ENCODE data around the gene SLC37A1. TPM values are rescaled to one million over a fixed set of nuclear protein-coding genes. Genes with fewer than 3 reads are reported as not detected.

SLC37A1 gene
- total and polyA plus RNA-seq, 12 donors = 1.8 to 13.2 (median 5.5) TPM

DNA sequence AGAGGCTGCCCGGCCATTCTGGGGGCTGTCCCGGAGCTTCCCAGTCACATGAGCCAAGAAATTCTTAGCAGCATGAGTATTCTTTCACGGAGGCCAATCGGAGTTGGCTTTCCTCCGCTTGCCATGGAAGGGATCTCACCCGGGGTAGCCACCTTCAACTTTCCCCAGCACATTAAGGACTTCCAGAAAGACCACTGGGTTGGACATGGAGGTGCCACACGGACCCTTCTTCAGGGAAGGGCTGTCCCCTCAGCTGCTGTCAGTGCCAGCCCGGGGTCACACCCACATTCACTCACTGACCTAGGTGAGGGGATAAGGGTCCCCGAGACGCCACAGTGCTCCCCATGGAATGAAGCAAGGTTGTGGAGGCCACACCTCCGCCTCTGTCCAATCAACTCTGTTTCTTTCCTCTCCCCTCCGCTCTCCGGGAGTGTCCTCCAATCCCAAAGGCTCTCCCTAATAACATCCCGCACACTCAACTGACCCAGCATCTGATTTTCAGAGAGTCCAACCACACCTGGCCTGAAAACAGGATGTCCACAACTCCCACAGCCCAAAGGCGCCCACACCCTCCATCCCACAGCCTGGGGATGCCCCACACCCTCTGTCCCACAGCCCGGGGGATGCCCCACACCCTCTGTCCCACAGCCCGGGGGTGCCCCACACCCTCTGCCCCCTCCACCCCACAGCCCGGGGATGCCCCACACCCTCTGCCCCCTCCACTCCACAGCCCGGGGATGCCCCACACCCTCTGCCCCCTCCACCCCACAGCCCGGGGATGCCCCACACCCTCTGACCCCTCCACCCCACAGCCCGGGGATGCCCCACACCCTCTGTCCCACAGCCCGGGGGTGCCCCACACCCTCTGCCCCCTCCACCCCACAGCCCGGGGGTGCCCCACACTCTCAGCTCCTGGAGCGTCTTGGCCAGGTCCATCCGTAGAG lies 37.0 kb upstream of the SLC37A1 start:
- WGBS, 2 donors = 87 to 89% methylated on average over 24 to 25 of the region's 25 CpGs
- ATAC-seq (no peak), DNase-seq (no peak)
- peaks cover 0 to 4% (median 0%) of the 10 kb centered on the region in 7 donors for H3K27me3 ChIP-seq
- H3K27ac ChIP-seq = no peak overlapping the region
- no peaks in the 10 kb centered on the region for H3K36me3 ChIP-seq
- H3K9me3 ChIP-seq = no peaks in the 10 kb centered on the region
- intact Hi-C loops (cut with DNase I) = no loop called here
- peaks cover 0 to 10% (median 0%) of the 10 kb centered on the region in 9 donors for H3K4me1 ChIP-seq
- H3K4me3 ChIP-seq = no peak overlapping the region
- TF ChIP-seq, protein P1, sequence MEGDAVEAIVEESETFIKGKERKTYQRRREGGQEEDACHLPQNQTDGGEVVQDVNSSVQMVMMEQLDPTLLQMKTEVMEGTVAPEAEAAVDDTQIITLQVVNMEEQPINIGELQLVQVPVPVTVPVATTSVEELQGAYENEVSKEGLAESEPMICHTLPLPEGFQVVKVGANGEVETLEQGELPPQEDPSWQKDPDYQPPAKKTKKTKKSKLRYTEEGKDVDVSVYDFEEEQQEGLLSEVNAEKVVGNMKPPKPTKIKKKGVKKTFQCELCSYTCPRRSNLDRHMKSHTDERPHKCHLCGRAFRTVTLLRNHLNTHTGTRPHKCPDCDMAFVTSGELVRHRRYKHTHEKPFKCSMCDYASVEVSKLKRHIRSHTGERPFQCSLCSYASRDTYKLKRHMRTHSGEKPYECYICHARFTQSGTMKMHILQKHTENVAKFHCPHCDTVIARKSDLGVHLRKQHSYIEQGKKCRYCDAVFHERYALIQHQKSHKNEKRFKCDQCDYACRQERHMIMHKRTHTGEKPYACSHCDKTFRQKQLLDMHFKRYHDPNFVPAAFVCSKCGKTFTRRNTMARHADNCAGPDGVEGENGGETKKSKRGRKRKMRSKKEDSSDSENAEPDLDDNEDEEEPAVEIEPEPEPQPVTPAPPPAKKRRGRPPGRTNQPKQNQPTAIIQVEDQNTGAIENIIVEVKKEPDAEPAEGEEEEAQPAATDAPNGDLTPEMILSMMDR (IDR thresholded peaks at IDR 0.05) = no peak

DNA sequence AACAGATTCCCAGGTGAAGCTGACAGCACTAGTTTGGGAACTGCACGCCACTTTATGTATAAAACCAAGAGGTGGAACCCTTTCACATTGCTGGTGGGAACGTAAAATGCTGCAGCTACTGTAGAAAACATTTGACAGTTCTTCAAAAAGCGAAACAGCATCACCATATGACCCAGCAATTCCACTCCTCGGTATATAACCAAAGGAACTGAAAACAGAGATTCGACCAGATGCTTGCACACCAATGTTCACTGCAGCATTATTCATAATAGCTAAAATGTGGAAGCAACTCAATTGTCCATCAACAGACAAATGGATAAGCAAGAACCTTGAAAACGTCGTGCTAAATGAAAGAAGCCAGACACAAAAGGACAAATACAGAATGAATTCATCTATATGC lies 35.1 kb upstream of the SLC37A1 start:
- intact Hi-C loops (cut with DNase I) = no loop called here
- ATAC-seq = no peak
- Histone ChIP-seq H3K9me3 (no peaks in the 10 kb centered on the region), H3K36me3 (no peaks in the 10 kb centered on the region), H3K4me1 (peaks cover 0 to 8% (median 0%) of the 10 kb centered on the region in 9 donors), H3K27ac (no peak overlapping the region), H3K27me3 (peaks cover 0 to 4% (median 0%) of the 10 kb centered on the region in 7 donors), H3K4me3 (no peak overlapping the region)
- DNase-seq = no peak
- TF ChIP-seq, protein P1 (IDR thresholded peaks at IDR 0.05) = no peak
- WGBS, 2 donors = 85 to 86% methylated on average over 7 of the region's 7 CpGs

DNA sequence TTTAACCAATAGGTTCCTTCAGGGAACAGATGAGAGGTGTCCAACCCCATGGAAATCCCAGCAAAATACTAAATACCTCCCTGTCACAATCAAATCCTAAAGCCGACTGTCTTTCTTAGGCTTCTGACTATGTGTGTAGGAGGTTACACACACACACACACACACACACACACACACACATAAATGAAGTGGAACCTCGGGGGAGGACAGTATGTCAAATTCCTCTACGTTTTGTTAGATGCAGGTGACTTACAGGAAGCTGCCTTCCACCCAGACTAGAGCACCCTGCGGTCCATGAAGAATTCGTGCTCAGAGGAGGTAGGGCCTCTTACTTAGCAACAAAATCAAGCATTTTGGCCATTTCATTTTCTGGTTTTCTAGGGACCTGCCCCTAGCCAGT lies 34.1 kb upstream of the SLC37A1 start:
- Histone ChIP-seq H3K27me3 (peaks cover 0 to 4% (median 0%) of the 10 kb centered on the region in 7 donors), H3K9me3 (no peaks in the 10 kb centered on the region), H3K4me1 (no peaks in the 10 kb centered on the region), H3K36me3 (no peaks in the 10 kb centered on the region), H3K4me3 (no peak overlapping the region), H3K27ac (no peak overlapping the region)
- intact Hi-C loops (cut with DNase I) = no loop called here
- WGBS, 2 donors = 66 to 70% methylated on average over 5 of the region's 5 CpGs
- no peak for DNase-seq
- ATAC-seq = no peak
- TF ChIP-seq, protein P1 (IDR thresholded peaks at IDR 0.05) = no peak

DNA sequence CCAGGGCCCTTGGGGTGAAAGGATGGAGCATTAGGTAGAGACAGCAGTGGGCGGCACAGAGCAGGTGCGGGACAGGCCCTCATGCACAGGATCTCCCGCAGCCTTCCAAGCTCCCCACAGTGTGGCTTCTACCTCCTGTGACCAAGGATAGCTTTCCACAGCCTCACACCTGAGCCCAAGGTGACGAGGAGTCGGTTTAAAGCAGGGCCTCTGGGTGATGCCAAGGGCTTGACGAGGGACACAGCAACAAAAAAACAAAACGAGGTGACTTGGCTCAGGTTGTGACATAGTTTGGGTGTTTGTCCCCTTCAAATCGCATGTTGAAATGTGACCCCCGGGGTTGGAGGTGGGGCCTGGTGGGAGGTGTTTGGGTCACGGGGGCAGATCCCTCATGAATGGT lies 32.9 kb upstream of the SLC37A1 start:
- Histone ChIP-seq H3K4me3 (no peak overlapping the region), H3K9me3 (no peaks in the 10 kb centered on the region), H3K27ac (no peak overlapping the region), H3K36me3 (no peaks in the 10 kb centered on the region), H3K27me3 (peaks cover 0 to 4% (median 0%) of the 10 kb centered on the region in 7 donors), H3K4me1 (no peaks in the 10 kb centered on the region)
- DNase-seq (no peak), ATAC-seq (no peak)
- 86 to 87% methylated on average over 10 of the region's 10 CpGs for WGBS, 2 donors
- intact Hi-C loops (cut with DNase I) = loop anchor here in 1 of 10 donors (10.0 kb wide), 1 partner anchor 64 kb away; no protein-coding TSS in a partner anchor
- TF ChIP-seq, protein P1 (IDR thresholded peaks at IDR 0.05) = no peak
